ENCODE results near the gene MEGF9.

The MEGF9 gene

GRCh38 chr9:120688758-120689157 is 25.5 kb downstream of the MEGF9 start:
- H3K36me3 ChIP-seq (ENCODE audit: insufficient read depth, low read length), result no peaks in the 10 kb centered on the region
- no peak overlapping the region for H3K27ac ChIP-seq (ENCODE audit: low read depth, low read length)
- H3K27me3 ChIP-seq (ENCODE audit: insufficient read depth, low read length), result no peaks in the 10 kb centered on the region
- H2AFZ ChIP-seq (ENCODE audit: low read length, unreplicated experiment), result no peak overlapping the region
- peaks cover 48% of the 10 kb centered on the region for H3K4me1 ChIP-seq (ENCODE audit: control insufficient read depth, insufficient read depth, low read length, unreplicated experiment)
- peaks cover 6% of the 10 kb centered on the region for H3K79me2 ChIP-seq (ENCODE audit: control insufficient read depth, insufficient read depth, low read length, unreplicated experiment)
- no peak overlapping the region for H3K4me3 ChIP-seq (ENCODE audit: low read depth, low read length)

- H3K27ac ChIP-seq (ENCODE audit: low read depth, low read length), result no peak overlapping the region
- no peaks in the 10 kb centered on the region for H3K27me3 ChIP-seq (ENCODE audit: insufficient read depth, low read length)
- H3K79me2 ChIP-seq (ENCODE audit: control insufficient read depth, insufficient read depth, low read length, unreplicated experiment), result no peaks in the 10 kb centered on the region
- no peaks in the 10 kb centered on the region for H3K36me3 ChIP-seq (ENCODE audit: insufficient read depth, low read length)
- H3K4me1 ChIP-seq (ENCODE audit: control insufficient read depth, insufficient read depth, low read length, unreplicated experiment), result peaks cover 14% of the 10 kb centered on the region
- no peak overlapping the region for H2AFZ ChIP-seq (ENCODE audit: low read length, unreplicated experiment)
- H3K4me3 ChIP-seq (ENCODE audit: low read depth, low read length), result no peak overlapping the region
These were observed 31.1 kb downstream of the MEGF9 start for GRCh38 chr9:120683150-120683549.

- no peak overlapping the region for H3K4me3 ChIP-seq (ENCODE audit: low read depth, low read length)
- peaks cover 14% of the 10 kb centered on the region for H3K4me1 ChIP-seq (ENCODE audit: control insufficient read depth, insufficient read depth, low read length, unreplicated experiment)
- no peaks in the 10 kb centered on the region for H3K36me3 ChIP-seq (ENCODE audit: insufficient read depth, low read length)
- no peak overlapping the region for H3K27ac ChIP-seq (ENCODE audit: low read depth, low read length)
- no peaks in the 10 kb centered on the region for H3K79me2 ChIP-seq (ENCODE audit: control insufficient read depth, insufficient read depth, low read length, unreplicated experiment)
- no peak overlapping the region for H2AFZ ChIP-seq (ENCODE audit: low read length, unreplicated experiment)
- H3K27me3 ChIP-seq (ENCODE audit: insufficient read depth, low read length), result no peaks in the 10 kb centered on the region
These were observed 33.1 kb downstream of the MEGF9 start for GRCh38 chr9:120681121-120681520.

- Histone ChIP-seq H3K79me2 (ENCODE audit: control insufficient read depth, insufficient read depth, low read length, unreplicated experiment) (no peaks in the 10 kb centered on the region), H3K4me3 (ENCODE audit: low read depth, low read length) (no peak overlapping the region), H3K27me3 (ENCODE audit: insufficient read depth, low read length) (no peaks in the 10 kb centered on the region), H3K36me3 (ENCODE audit: insufficient read depth, low read length) (no peaks in the 10 kb centered on the region), H2AFZ (ENCODE audit: low read length, unreplicated experiment) (no peak overlapping the region), H3K27ac (ENCODE audit: low read depth, low read length) (no peak overlapping the region), H3K4me1 (ENCODE audit: control insufficient read depth, insufficient read depth, low read length, unreplicated experiment) (peaks cover 14% of the 10 kb centered on the region)
These were observed 33.7 kb downstream of the MEGF9 start for GRCh38 chr9:120680579-120680978.

- H2AFZ ChIP-seq (ENCODE audit: low read length, unreplicated experiment), result no peak overlapping the region
- no peaks in the 10 kb centered on the region for H3K79me2 ChIP-seq (ENCODE audit: control insufficient read depth, insufficient read depth, low read length, unreplicated experiment)
These were observed 34.1 kb downstream of the MEGF9 start for GRCh38 chr9:120680161-120680560.

GRCh38 chr9:120677965-120678364 is 36.3 kb downstream of the MEGF9 start:
- H3K4me3 ChIP-seq (ENCODE audit: low read depth, low read length), result no peak overlapping the region
- no peaks in the 10 kb centered on the region for H3K4me1 ChIP-seq (ENCODE audit: control insufficient read depth, insufficient read depth, low read length, unreplicated experiment)
- H3K36me3 ChIP-seq (ENCODE audit: insufficient read depth, low read length), result no peaks in the 10 kb centered on the region
- no peaks in the 10 kb centered on the region for H3K79me2 ChIP-seq (ENCODE audit: control insufficient read depth, insufficient read depth, low read length, unreplicated experiment)
- no peaks in the 10 kb centered on the region for H3K27me3 ChIP-seq (ENCODE audit: insufficient read depth, low read length)
- no peak overlapping the region for H2AFZ ChIP-seq (ENCODE audit: low read length, unreplicated experiment)
- no peak overlapping the region for H3K27ac ChIP-seq (ENCODE audit: low read depth, low read length)

More at GRCh38 chr9:120680161-120680560, 34.1 kb downstream of the MEGF9 start:
- H3K27me3 ChIP-seq (ENCODE audit: insufficient read depth, low read length), result no peaks in the 10 kb centered on the region
- H3K4me3 ChIP-seq (ENCODE audit: low read depth, low read length), result no peak overlapping the region
- no peaks in the 10 kb centered on the region for H3K36me3 ChIP-seq (ENCODE audit: insufficient read depth, low read length)
- peaks cover 12% of the 10 kb centered on the region for H3K4me1 ChIP-seq (ENCODE audit: control insufficient read depth, insufficient read depth, low read length, unreplicated experiment)
- no peak overlapping the region for H3K27ac ChIP-seq (ENCODE audit: low read depth, low read length)

- H3K79me2 ChIP-seq (ENCODE audit: control insufficient read depth, insufficient read depth, low read length, unreplicated experiment), result no peaks in the 10 kb centered on the region
- no peak overlapping the region for H3K27ac ChIP-seq (ENCODE audit: low read depth, low read length)
- H3K36me3 ChIP-seq (ENCODE audit: insufficient read depth, low read length), result no peaks in the 10 kb centered on the region
- no peak overlapping the region for H3K4me3 ChIP-seq (ENCODE audit: low read depth, low read length)
- H2AFZ ChIP-seq (ENCODE audit: low read length, unreplicated experiment), result no peak overlapping the region
- H3K4me1 ChIP-seq (ENCODE audit: control insufficient read depth, insufficient read depth, low read length, unreplicated experiment), result no peaks in the 10 kb centered on the region
- H3K27me3 ChIP-seq (ENCODE audit: insufficient read depth, low read length), result no peaks in the 10 kb centered on the region
These were observed 37.4 kb downstream of the MEGF9 start for GRCh38 chr9:120676767-120677402.

- Histone ChIP-seq H3K36me3 (ENCODE audit: insufficient read depth, low read length) (no peaks in the 10 kb centered on the region), H3K27me3 (ENCODE audit: insufficient read depth, low read length) (no peaks in the 10 kb centered on the region), H3K4me3 (ENCODE audit: low read depth, low read length) (no peak overlapping the region), H2AFZ (ENCODE audit: low read length, unreplicated experiment) (no peak overlapping the region), H3K4me1 (ENCODE audit: control insufficient read depth, insufficient read depth, low read length, unreplicated experiment) (no peaks in the 10 kb centered on the region), H3K27ac (ENCODE audit: low read depth, low read length) (no peak overlapping the region), H3K79me2 (ENCODE audit: control insufficient read depth, insufficient read depth, low read length, unreplicated experiment) (no peaks in the 10 kb centered on the region)
These were observed 45.9 kb downstream of the MEGF9 start for GRCh38 chr9:120668399-120668798.

GRCh38 chr9:120663950-120664349 is 50.3 kb downstream of the MEGF9 start:
- H3K79me2 ChIP-seq (ENCODE audit: control insufficient read depth, insufficient read depth, low read length, unreplicated experiment), result no peaks in the 10 kb centered on the region
- H3K4me3 ChIP-seq (ENCODE audit: low read depth, low read length), result no peak overlapping the region
- no peaks in the 10 kb centered on the region for H3K27me3 ChIP-seq (ENCODE audit: insufficient read depth, low read length)
- H3K27ac ChIP-seq (ENCODE audit: low read depth, low read length), result no peak overlapping the region
- no peaks in the 10 kb centered on the region for H3K4me1 ChIP-seq (ENCODE audit: control insufficient read depth, insufficient read depth, low read length, unreplicated experiment)
- H2AFZ ChIP-seq (ENCODE audit: low read length, unreplicated experiment), result no peak overlapping the region
- no peaks in the 10 kb centered on the region for H3K36me3 ChIP-seq (ENCODE audit: insufficient read depth, low read length)

- no peaks in the 10 kb centered on the region for H3K27me3 ChIP-seq (ENCODE audit: insufficient read depth, low read length)
These were observed 50.9 kb downstream of the MEGF9 start for GRCh38 chr9:120663380-120663779.

GRCh38 chr9:120662513-120662912 is 51.8 kb downstream of the MEGF9 start:
- H3K27ac ChIP-seq (ENCODE audit: low read depth, low read length), result no peak overlapping the region
- no peaks in the 10 kb centered on the region for H3K4me1 ChIP-seq (ENCODE audit: control insufficient read depth, insufficient read depth, low read length, unreplicated experiment)
- H2AFZ ChIP-seq (ENCODE audit: low read length, unreplicated experiment), result no peak overlapping the region
- H3K4me3 ChIP-seq (ENCODE audit: low read depth, low read length), result no peak overlapping the region
- H3K27me3 ChIP-seq (ENCODE audit: insufficient read depth, low read length), result no peaks in the 10 kb centered on the region
- H3K36me3 ChIP-seq (ENCODE audit: insufficient read depth, low read length), result no peaks in the 10 kb centered on the region
- H3K79me2 ChIP-seq (ENCODE audit: control insufficient read depth, insufficient read depth, low read length, unreplicated experiment), result no peaks in the 10 kb centered on the region

More at GRCh38 chr9:120663380-120663779, 50.9 kb downstream of the MEGF9 start:
- no peaks in the 10 kb centered on the region for H3K36me3 ChIP-seq (ENCODE audit: insufficient read depth, low read length)
- H3K27ac ChIP-seq (ENCODE audit: low read depth, low read length), result no peak overlapping the region
- H3K4me3 ChIP-seq (ENCODE audit: low read depth, low read length), result no peak overlapping the region
- H2AFZ ChIP-seq (ENCODE audit: low read length, unreplicated experiment), result no peak overlapping the region
- H3K4me1 ChIP-seq (ENCODE audit: control insufficient read depth, insufficient read depth, low read length, unreplicated experiment), result no peaks in the 10 kb centered on the region
- H3K79me2 ChIP-seq (ENCODE audit: control insufficient read depth, insufficient read depth, low read length, unreplicated experiment), result no peaks in the 10 kb centered on the region

Data from ACC112 (cell line).